IPS-18c (cell line): Measurements from ENCODE around the gene GJD4.

Experiments
- H3K4me3 ChIP-seq: 2 replicates; pipeline ENCODE4 v1.7.0; 2013; ENCODE audit warnings: low read depth, mild to moderate bottlenecking, low read length, moderate library complexity; ENCODE audit not compliant: insufficient read depth
- H3K9me3 ChIP-seq: one replicate; pipeline ENCODE4 v1.6.1; 2013; ENCODE audit warnings: mild to moderate bottlenecking, low read length, moderate library complexity; ENCODE audit not compliant: control insufficient read depth, insufficient read depth

GJD4 gene

GRCh38 chr10:35606430-35606829 lies 1.3 kb downstream of the GJD4 start:
- no peaks in the 10 kb centered on the region for H3K9me3 ChIP-seq
- H3K4me3 ChIP-seq: no peak overlapping the region

DNA sequence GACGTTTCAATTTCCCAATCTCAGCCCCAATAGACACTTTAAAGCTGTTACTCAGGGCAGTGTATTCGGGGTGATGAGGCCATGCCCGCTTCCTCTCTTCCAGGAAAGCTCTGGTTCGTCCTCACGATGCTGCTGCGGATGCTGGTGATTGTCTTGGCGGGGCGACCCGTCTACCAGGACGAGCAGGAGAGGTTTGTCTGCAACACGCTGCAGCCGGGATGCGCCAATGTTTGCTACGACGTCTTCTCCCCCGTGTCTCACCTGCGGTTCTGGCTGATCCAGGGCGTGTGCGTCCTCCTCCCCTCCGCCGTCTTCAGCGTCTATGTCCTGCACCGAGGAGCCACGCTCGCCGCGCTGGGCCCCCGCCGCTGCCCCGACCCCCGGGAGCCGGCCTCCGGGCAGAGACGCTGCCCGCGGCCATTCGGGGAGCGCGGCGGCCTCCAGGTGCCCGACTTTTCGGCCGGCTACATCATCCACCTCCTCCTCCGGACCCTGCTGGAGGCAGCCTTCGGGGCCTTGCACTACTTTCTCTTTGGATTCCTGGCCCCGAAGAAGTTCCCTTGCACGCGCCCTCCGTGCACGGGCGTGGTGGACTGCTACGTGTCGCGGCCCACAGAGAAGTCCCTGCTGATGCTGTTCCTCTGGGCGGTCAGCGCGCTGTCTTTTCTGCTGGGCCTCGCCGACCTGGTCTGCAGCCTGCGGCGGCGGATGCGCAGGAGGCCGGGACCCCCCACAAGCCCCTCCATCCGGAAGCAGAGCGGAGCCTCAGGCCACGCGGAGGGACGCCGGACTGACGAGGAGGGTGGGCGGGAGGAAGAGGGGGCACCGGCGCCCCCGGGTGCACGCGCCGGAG lies 2.6 kb downstream of the GJD4 start:
- Histone ChIP-seq H3K4me3 (no peak overlapping the region), H3K9me3 (no peaks in the 10 kb centered on the region)

- H3K4me3 ChIP-seq: no peak overlapping the region
- H3K9me3 ChIP-seq: no peaks in the 10 kb centered on the region
These were observed 3.2 kb downstream of the GJD4 start for GRCh38 chr10:35608328-35608672.

- Histone ChIP-seq H3K9me3 (no peaks in the 10 kb centered on the region), H3K4me3 (no peak overlapping the region)
These were observed 6.6 kb downstream of the GJD4 start for GRCh38 chr10:35611750-35612149.

- Histone ChIP-seq H3K9me3 (no peaks in the 10 kb centered on the region), H3K4me3 (no peak overlapping the region)
These were observed 7.4 kb downstream of the GJD4 start for GRCh38 chr10:35612385-35613106.

GRCh38 chr10:35613107-35613440 lies 7.9 kb downstream of the GJD4 start:
- H3K9me3 ChIP-seq: no peaks in the 10 kb centered on the region

DNA sequence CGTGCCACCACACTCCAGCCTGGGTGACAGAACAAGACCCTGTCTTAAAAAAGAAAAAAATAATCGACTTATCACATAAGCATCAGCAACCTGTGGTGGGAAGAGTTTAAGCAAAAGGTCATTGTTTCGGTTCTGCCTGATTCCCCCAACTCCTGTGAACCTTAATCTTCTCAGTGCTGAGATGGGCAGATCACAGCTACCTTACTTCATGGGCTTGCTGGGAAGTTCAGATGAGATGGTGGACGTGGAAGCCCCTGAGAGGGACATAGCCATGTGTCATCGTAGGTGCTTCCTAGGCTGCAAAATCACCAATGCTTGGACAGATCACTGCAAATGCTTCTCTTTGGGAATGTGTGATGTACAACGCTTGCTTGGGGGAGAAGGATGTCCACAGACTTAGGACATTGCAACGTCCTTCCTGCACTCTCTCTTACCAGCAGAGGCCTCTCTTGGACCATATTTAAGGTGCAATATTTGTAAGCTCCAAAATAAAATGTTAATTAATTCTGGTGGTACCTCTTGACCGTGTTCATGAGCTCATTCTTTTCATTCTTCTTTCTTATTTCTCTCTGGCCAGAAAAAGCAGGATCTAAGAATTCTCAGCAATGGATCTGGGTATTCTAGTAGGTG lies 8.6 kb downstream of the GJD4 start:
- Histone ChIP-seq H3K9me3 (no peaks in the 10 kb centered on the region), H3K4me3 (no peak overlapping the region)

More at GRCh38 chr10:35613107-35613440, 7.9 kb downstream of the GJD4 start:
- H3K4me3 ChIP-seq: no peak overlapping the region

DNA sequence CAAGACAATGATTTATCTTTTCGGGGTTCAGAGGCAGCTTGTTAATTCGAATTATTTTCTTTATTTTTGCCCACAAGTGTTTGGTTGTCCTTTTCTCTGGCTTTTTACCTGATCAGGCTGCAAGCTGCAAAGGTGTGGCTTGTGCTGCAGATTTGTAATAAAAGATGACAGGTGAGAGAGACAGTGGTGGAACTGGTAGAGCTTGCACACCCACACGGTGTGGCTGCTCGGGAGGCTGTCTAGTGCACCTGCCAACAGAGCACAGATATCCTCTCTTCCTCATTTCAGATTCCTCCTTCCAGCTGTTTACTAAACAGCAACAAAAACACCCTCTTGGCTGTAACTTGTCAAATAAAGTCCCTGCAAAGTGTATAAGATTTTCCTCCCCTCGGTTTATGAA lies 9.2 kb downstream of the GJD4 start:
- H3K4me3 ChIP-seq: no peak overlapping the region

GRCh38 chr10:35626971-35627507 lies 21.9 kb downstream of the GJD4 start:
- no peak overlapping the region for H3K4me3 ChIP-seq
- no peaks in the 10 kb centered on the region for H3K9me3 ChIP-seq

More for the DNA sequence above, 9.2 kb downstream of the GJD4 start:
- H3K9me3 ChIP-seq: no peaks in the 10 kb centered on the region

DNA sequence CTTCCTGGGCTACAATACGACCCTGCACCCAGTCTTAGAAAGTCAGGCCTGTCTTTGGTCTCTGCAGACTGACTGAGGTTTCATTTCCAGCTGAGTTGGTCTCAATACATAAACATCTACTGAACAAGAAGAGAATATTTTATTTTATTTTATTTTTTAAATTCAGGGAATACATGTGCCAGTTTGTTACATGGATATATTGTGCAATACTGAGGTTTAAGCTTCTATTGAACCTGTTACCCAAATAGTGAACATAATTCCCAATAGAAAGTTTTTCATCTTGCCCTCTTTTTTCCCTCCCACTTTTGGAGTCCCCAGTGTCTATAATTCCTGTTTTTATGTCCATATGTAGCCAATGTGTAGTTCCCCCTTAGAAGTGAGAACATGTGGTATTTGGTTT lies 26.3 kb downstream of the GJD4 start:
- Histone ChIP-seq H3K9me3 (no peaks in the 10 kb centered on the region), H3K4me3 (no peak overlapping the region)

GRCh38 chr10:35632027-35632426 lies 26.9 kb downstream of the GJD4 start:
- no peak overlapping the region for H3K4me3 ChIP-seq
- no peaks in the 10 kb centered on the region for H3K9me3 ChIP-seq

DNA sequence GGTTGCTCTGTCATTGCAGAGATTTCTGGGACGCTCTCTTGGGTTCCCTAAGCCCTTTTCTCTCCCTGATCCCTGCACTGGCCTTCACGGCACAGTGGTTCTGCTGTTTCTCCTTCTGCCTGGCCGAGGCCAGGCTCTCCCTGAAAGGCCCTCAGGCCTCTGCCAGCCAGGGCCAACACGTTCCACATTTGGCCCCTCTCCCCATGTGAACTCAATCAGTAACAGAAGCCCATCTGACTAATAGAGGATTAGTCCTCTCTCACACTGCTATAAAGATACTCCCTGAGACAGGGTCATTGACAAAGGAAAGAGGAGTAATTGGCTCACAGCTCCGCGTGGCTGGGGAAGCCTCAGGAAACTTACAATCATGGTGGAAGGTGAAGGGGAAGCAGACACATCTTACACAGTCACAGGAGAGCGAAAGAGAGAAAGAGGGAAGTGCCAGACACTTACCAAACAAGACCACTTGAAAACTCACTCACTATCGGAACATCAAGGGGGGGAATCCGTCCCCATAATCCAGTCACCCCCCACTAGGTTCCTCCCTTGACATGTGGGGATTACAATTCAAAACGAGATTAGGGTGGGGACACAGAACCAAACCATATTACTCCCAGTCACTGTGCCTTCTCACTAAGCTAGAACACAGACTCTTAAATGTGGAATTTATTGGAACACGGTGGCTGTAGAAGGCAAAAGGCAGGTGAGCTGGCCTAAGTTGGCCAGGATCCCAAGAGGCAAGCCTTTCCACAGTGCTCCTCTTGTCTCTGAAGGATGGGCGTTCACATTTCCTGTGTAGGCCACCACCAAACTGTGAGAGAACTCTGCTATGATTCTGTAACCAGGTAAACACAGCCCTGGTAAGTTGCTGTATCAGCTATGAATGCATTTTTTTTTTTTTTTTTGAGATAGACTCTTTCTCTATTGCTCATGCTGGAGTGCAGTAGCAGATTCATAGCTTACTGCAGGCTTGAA lies 28.2 kb downstream of the GJD4 start:
- H3K4me3 ChIP-seq: no peak overlapping the region

GRCh38 chr10:35635576-35635975 lies 30.4 kb downstream of the GJD4 start:
- no peak overlapping the region for H3K4me3 ChIP-seq
- no peaks in the 10 kb centered on the region for H3K9me3 ChIP-seq

More for the DNA sequence above, 28.2 kb downstream of the GJD4 start:
- H3K9me3 ChIP-seq: no peaks in the 10 kb centered on the region

DNA sequence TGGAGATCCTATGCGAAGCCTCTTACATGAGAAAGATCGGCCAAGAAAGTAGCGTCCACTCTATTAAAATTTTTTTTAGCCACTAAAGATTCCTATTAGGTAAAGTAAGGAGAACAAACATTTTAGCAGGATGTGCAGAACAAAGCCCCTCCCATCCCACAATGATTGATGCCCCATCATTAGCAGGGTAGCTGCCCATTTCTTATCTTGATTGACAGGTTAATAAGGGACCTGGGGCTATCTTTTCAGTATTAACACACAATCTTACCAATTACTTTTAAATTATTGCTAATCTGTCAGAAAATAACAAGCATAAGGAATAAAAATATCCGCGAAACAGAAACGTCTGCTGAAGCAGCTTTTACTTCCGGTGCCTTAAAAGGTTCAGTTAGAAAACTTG lies 31.8 kb downstream of the GJD4 start:
- H3K4me3 ChIP-seq: no peak overlapping the region

DNA sequence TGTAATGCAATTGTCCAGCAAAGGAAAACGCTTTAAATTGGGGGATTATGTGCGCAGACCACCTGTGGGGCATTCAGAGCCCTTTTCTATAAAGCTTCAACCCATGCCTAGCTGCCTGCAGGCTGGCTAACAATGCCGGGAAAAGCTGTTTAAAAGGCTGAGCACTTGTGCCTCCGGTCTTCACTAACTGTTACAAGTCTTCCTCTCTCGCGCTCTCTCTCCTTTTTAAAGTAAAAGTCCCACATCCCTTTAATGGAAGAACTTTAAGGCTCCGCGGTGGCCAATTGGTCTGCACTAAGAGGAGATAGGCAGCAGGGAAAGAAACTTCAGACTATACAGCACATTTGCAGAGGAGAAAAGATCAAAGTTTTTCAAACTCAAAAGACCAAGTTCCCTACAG lies 32.3 kb downstream of the GJD4 start:
- no peaks in the 10 kb centered on the region for H3K9me3 ChIP-seq
- H3K4me3 ChIP-seq: peak overlapping the region; percentile 28; the same call in 1 of the 2 replicates

More for the DNA sequence above, 31.8 kb downstream of the GJD4 start:
- H3K9me3 ChIP-seq: no peaks in the 10 kb centered on the region

- Histone ChIP-seq H3K4me3 (peak overlapping the region; percentile 28; the same call in 1 of the 2 replicates), H3K9me3 (no peaks in the 10 kb centered on the region)
These were observed 33.0 kb downstream of the GJD4 start for GRCh38 chr10:35638101-35638500.
